Measurements from ENCODE around the gene MS4A8.
"Not testable (repeated sequence)": the region's sequence is repeated elsewhere in the genome, so short reads cannot be mapped to it uniquely, and the experiment has no call there.

The MS4A8 gene

GRCh38 chr11:60731586-60731985 lies 32.2 kb downstream of the MS4A8 start:
- DNase-seq, result no peak

- DNase-seq, result no peak
Observed at GRCh38 chr11:60734279-60734678, 34.9 kb downstream of the MS4A8 start.

GRCh38 chr11:60739114-60739513 lies 39.7 kb downstream of the MS4A8 start:
- no peak for DNase-seq

DNA sequence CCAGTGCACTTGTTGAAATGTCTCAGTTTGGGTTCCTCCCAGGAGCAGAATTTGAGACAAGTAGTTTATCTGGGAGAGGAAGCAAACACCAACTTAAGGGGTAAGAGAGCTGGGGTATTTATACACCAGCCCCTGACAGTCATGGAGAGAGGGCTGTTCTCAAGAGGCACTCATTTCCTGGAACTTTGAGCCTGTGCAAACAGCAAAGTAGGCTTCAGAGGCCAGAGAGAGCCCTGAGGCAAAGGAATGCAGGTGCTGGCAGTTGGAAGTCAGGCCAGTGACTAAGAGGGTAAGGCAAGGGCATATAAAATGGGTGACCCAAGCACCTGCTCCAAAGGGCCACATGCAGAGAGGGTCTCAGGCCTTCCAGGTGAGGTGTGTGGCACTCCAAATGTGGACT lies 41.2 kb downstream of the MS4A8 start:
- no peak for DNase-seq

DNA sequence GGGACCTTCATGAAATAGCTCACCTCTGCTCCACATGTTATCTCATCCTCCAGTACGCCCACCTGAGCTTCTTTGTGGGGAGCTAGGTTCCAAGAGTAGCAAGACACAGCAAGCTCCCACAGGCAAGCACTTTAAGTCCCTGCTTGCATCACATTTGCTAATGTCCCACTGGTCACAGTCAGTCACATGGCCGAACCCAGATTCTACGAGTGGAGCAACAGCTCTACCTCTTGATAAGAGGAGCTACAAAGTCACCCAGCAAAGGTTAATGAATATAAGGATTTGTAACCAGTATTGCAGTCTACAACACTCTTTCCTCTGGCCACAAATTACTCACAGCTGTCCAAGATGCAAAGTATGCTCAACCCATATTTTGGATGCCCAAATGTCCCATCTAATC lies 42.0 kb downstream of the MS4A8 start:
- DNase-seq, result no peak

DNA sequence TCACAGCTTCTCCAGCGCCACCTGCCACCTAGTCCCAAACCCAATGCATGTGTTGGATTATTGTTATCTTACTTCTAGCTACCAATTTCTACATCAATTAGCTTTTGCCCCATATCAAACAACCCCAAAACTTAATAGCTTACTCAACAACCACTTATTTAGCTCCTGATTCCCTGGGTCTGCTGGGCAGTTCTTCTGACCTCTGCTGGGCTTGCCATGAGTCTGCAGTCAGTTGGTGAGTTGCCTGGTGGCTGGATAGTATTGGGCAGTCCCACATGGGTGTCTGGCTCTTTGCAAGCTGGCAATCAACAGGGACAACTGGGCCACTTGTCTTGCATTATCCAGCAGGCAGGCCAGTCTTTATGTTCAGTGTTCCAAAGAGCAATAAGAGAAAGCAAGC lies 43.6 kb downstream of the MS4A8 start:
- no peak for DNase-seq

- DNase-seq, result no peak
Observed at GRCh38 chr11:60744114-60744513, 44.7 kb downstream of the MS4A8 start.

DNA sequence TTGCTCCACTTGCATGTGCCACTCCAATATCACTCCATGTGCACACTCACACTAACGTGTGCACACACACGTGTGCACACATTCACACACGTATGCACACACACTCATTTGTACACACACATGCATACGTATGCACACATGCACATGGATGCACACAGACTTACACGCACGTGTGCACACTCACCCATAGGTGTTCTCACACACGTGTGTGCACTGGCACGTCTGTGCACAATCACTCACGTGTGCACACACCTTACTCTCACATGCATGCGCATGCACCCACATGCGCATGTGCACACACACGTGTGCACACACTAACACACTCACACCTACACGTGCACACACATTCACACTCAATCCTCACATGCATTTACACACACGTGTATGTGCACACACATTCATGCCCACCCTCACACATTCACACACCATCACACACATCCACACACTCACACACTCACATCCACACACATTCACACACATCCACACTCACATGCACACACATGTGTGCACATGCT lies 48.0 kb downstream of the MS4A8 start:
- DNase-seq, result no peak

DNA sequence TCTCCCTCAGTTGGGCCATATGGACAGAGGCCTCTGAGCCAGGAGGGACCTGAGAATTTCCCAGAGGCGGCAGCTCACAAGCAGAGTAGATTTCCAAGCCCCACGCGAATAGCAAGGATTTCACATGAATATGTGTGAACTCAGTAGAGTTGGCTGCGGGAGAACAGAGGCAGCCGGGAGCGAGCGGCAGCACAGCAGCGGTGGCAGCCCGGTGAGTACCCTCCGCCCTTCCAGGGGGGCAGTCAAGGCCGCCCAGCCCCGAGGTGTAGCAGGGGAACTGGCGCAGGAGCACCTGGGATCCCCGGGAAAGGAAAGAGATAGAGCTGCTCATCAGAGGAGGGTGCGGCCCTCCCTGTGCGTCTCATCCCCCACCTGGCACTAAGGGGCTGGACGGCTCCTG lies 48.8 kb downstream of the MS4A8 start:
- DNase-seq, result no peak

- no peak for DNase-seq
Observed at GRCh38 chr11:60748821-60749220, 49.4 kb downstream of the MS4A8 start.

GRCh38 chr11:60750911-60751310 lies 51.5 kb downstream of the MS4A8 start:
- no peak for DNase-seq

- DNase-seq, result no peak
Observed at GRCh38 chr11:60753309-60753708, 53.9 kb downstream of the MS4A8 start.

DNA sequence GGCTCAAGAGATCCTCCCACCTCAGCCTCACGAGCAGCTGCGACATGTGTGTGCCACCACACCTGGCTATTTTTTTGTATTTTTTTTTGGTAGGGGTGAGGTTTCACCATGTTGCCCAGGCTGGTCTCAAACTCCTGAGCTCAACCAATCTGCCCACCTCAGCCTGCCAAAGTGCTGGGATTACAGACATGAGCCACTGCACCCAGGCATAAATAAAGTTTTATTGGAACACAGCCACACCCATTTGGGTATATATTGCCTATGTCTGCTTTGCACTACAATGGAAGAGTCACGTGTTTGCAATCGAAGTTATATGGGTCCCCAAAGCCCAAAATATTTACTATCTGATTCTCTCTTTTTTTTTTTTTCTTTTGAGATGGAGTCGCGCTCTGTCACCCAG lies 55.5 kb downstream of the MS4A8 start:
- DNase-seq, result no peak

DNA sequence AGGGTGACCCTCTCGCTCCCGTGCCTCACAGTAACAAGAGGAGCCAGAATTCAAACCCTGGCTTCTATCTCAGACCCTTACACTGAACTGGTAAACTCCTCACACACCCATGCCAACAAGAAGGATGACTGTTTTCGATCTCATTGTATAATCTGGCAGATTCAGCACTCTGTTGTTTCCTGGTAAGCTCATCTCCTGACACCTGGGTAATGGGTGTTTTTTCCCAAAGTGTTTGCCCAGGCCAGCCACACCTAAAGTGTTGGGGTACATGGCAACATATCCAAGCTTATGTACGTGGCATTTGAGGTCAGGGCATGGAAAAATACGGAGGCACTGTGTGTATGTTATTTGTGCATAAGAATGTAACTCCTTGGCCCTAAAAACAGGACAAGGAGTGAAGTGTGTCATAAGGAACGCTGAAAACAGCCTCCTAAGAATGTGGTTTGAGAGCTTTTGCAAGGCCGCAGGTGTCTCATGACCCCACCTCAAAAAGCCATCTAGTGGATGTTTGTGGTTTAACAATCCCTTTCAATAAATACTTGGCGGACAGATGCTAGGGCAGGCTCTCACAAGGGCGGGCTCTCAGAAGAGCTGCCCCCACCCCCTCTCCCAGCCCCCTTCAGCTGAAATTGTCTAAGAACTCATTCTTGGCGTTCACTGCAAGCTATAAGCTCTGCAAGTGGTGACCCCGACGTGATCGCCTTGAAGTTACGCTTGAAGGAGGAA lies 57.1 kb downstream of the MS4A8 start, which contains the start of gene MS4A15:
MS4A15 (plus strand) TSS at position 561 of the 726 bp plus-strand sequence. CDS start 6,867 bp downstream, outside the sequence.
- DNase-seq, result no peak

- no peak for DNase-seq
Observed at GRCh38 chr11:60757231-60757800, 57.9 kb downstream of the MS4A8 start.

DNA sequence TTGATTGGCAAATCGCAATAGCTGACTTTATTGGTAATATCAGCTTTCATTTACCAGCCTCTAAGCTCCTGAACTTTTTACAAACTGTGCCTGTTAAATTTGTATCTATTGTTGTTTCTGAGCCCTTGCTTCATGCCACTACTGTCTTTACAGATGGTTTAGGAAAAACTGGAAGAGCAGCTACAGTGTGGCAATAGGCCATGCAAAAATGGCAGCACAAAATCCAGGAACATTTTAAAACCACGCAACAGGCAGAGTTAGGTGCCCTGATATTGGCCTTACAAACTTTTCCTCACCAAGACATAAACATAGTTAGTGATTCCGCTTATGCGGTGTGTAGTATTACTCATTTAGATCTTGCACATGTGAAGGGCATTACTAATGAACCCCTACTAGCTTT lies 59.3 kb downstream of the MS4A8 start:
- not testable (repeated sequence) for DNase-seq

DNA sequence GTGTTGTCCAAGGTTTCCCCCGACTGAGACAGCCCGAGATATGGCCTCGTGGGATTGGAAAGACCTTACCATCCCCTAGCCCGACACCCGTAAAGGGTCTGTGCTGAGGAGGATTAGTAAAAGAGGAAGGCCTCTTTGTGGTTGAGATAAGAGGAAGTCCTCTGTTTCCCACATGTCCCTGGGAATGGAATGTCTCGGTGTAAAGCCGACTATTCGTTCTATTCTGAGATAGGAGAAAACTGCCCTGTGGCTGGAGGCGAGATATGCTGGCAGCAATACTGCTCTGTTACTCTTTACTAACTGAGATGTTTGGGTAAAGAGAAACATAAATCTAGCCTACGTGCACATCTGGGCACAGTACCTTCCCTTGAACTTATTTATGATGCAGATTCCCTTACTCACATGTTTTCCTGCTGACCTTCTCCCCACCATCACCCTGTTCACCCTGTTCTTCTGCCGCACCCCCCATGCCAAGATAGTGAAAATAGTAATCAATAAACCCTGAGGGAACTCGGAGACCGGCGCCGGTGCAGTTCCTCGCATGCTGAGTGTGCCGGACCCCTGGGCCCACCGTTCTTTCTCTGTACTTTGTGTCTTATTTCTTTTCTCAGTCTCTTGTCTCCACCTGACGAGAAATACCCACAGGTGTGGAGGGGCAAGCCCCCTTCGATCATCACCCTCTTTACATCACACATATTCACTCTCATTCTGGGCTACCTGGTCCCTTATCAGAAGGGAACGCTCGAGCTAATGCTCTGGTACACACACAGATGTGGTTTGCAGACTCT lies 60.2 kb downstream of the MS4A8 start:
- DNase-seq, result not testable (repeated sequence)

GRCh38 chr11:60761436-60762190 lies 62.2 kb downstream of the MS4A8 start:
- DNase-seq, result no peak

DNA sequence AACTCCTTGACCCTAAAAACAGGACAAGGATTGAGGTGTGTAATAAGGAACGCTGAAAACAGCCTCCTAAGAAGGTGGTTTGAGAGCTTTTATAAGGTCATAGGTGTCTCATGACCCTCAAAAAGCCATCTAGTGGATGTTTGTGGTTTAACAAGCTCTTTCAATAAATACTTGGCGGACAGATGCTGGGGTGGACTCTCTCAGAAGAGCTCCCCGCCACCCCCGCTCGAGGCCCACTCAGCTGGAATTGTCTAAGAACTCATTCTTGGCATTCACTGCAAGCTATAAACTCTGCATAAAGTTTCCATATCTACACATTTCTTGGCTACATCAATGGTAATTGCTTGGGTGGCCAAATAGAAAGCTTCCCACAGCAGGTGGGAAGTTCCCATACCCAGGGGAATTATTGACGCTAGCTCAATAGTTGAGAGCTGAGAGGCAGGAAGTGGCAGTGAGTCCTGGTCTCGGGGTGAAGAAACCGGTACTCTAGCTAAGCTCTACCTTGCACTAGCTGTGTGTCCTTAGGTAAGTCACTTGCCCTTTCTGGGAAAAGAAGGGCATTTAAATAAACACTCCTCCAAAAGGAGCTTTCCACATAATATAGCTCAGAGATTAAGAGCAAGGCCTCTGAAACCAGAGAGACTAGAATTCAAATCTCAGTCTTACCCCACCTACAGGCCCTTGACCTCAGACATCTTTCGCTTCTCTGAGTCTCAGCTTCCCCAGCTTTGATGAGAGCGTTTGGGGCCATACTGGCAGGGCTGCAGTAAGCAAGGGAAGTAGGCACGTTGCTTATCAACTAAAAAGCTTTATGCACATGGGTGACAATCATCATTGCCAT lies 63.7 kb downstream of the MS4A8 start:
- DNase-seq, result no peak

GRCh38 chr11:60763692-60764369 lies 64.4 kb downstream of the MS4A8 start:
- no peak for DNase-seq

- DNase-seq, result no peak
Observed at GRCh38 chr11:60764879-60765278, 65.5 kb downstream of the MS4A8 start.
